ENCODE data around the gene P3H3.
"Not testable (repeated sequence)": the region's sequence is repeated elsewhere in the genome, so short reads cannot be mapped to it uniquely, and the experiment has no call there.

P3H3 gene

DNA sequence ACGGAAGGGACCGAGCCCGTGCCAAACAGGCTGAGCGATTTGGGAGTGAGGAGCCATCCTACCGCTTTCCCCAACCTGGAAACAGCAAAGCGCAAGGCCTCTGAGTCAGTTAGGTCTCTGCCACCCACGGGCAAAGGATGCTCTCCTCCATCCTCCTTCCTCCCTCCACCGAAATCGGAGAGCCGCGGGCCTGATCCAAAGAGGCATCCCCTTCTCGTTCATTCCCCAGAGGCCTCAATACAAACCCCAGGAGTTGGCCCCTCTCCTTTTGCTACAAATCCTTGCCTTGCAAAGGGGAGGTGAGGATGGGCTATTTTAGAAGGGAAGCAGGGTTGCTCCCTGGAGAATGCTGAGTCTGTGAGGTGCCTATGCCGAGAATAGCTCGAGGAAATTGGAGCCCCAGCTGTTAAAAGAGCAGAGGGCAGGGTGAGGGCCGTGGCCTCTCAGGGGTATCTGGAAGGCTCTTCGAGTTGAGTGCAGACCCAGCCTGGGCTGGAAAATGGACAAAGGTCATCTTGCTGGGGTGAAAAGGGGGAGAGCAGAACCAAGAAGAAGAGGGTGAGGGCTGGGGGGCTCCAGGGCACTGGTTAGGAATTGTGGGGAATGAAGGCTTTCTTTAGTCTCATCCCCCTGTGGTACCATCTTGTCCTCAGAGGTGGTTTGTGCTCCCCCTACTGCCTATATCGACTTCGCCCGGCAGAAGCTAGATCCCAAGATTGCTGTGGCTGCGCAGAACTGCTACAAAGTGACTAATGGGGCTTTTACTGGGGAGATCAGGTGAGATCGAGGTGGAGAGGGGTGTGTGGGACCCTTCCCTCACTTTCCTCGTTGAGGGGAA lies 40.2 kb downstream of the P3H3 start:
- DNase-seq: no peak

GRCh38 chr12:6869049-6870021 lies 41.1 kb downstream of the P3H3 start:
- peak; percentile 70 to 75 for DNase-seq

DNA sequence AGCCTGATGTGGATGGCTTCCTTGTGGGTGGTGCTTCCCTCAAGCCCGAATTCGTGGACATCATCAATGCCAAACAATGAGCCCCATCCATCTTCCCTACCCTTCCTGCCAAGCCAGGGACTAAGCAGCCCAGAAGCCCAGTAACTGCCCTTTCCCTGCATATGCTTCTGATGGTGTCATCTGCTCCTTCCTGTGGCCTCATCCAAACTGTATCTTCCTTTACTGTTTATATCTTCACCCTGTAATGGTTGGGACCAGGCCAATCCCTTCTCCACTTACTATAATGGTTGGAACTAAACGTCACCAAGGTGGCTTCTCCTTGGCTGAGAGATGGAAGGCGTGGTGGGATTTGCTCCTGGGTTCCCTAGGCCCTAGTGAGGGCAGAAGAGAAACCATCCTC lies 42.1 kb downstream of the P3H3 start:
- DNase-seq: not testable (repeated sequence)

GRCh38 chr12:6871052-6871957 lies 43.1 kb downstream of the P3H3 start:
- peak in 1 of 2 experiments; percentile 14 for DNase-seq

- peak; percentile 73 to 75 for DNase-seq
Observed at GRCh38 chr12:6872073-6873048, 44.2 kb downstream of the P3H3 start.

- peak; percentile 92 to 95 for DNase-seq
Observed at GRCh38 chr12:6873094-6874014, 45.1 kb downstream of the P3H3 start, which contains the start of gene SPSB2. Gene SPSB2, minus strand, starts transcription at chr12:6873303. Its CDS starts 402 bp downstream, at chr12:6872901.

DNA sequence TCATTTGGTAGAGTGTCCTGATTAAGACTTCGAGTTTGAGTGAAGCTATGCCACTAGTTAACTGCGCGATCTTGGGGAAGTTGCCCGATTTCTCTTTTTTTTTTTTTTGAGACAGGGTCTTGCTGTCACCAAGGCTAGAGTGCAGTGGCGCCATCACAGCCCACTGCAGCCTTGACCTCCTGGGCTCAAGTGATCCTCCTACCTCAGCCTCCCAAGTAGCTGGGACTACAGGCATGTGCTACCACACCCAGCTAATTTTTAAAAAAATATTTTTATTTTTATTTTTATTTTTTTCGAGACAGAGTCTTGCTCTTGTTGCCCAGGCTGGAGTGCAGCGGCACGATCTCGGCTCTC lies 45.8 kb downstream of the P3H3 start:
- not testable (repeated sequence) for DNase-seq

DNA sequence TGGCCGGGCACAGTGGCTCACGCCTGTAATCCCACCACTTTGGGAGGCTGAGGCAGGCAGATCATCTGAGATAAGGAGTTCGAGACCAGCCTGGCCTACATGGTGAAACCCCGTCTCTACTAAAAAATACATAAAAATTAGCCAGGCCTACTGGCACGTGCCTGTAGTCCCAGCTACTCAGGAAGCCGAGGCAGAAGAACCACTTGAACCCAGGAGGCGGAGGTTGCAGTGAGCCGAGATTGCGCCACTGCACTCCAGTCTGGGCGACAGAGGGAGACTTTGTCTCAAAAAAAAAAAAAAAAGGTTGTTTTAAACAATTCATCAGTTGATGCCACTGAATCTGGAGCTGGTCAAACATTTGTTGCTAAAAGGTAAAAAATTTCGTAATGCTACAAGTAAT lies 51.6 kb downstream of the P3H3 start:
- DNase-seq: not testable (repeated sequence)

GRCh38 chr12:6883252-6883651 lies 55.0 kb downstream of the P3H3 start:
- DNase-seq: no peak

DNA sequence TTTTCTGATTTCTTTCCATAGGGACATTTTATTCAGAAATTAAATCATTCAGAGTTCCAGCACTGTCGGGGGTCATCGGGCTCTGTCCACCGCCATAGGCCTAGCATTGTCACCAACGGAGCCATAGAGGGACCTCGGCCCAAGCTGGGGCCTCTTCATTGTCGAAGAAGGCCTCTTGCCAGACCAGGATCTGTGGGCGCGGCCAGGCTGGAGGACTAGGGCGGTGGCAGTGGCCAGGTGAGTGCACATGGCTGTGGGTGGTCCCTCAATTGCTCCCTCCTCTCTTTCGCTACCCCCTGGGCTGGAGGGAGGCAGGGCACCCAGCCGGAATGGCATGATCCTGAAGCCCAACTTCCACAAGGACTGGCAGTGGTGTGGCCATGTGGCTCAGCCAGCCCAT lies 55.5 kb downstream of the P3H3 start:
- no peak for DNase-seq

DNA sequence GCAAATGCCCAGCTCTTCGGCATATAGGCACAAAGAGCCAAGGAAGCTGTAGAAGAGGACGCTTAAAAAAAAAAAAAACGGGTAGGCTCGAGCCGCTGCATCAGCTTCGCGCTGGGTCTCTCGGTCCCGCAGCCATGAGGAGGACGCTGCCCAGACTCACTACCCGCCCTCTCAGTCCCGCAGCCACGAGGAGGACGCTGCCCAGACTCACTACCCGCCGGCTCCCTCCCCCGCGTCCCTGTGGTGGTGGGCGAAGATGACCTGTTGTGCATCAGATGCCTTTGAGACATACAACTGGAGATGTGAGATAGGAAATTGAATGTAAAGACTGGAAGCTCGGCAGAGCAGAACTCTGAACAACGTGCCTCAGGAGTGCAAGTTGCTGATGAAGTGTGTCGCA lies 56.3 kb downstream of the P3H3 start:
- no peak for DNase-seq

GRCh38 chr12:6886206-6886999 lies 58.2 kb downstream of the P3H3 start:
- DNase-seq: not testable (repeated sequence)

DNA sequence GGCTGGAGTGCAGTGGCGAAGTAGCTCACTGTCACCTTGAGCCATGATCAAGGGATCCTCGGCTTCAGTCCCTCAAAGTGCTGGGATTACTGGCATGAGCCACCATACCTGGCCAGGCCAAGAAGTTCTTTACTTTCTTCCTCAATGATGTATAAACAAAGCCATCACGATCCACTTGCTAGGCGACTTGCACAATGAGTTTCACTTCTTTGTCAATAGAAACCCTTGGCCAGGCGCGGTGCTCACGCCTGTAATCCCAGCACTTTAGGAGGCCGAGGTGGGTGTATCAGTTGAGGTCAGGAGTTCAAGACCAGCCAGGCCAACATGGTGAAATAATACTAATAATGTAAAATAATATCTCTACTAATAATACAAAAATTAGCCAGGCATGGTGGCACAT lies 59.3 kb downstream of the P3H3 start:
- no peak for DNase-seq

DNA sequence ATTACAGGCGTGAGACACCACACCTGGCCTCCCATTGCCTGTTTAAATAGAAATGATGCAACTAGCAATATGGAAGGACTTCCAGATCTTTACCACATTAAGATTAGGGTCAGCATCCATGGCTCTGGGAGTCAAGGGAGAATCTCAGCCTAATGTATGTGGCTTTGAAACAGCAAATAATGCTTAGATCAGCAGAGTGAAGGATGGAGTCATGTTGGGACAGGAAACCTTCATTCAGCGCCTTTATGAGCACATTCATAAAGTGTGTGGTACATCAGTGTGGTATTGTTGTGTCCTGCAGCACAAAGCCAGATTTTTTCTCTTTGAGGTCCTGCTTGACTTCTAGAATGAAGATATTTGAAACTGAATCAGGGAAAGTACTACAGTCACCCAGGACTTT lies 60.2 kb downstream of the P3H3 start:
- no peak for DNase-seq

GRCh38 chr12:6888794-6889193 lies 60.6 kb downstream of the P3H3 start:
- not testable (repeated sequence) for DNase-seq

Data from NCI-H2081 (cell line).